H1 (cell line): ENCODE measurements around the gene ADCY2. TPM values are rescaled to one million over a fixed set of nuclear protein-coding genes. Genes with fewer than 3 reads are reported as not detected.

Experiments
- CTCF ChIA-PET: fragments of 300-600 bp; sonication (Branson Sonifier 250); formaldehyde crosslinking; loops from one replicate; lab custom pipeline; 2021; ENCODE audit not compliant: partially characterized antibody; lab: Charles Lee
- POLR2A ChIA-PET: fragments of 300-600 bp; sonication (Branson Sonifier 250); formaldehyde crosslinking; loops from one replicate; lab custom pipeline; 2021; ENCODE audit warnings: inconsistent platforms; ENCODE audit not compliant: partially characterized antibody; lab: Charles Lee
- DNase-seq, 2 experiments: peaks; one replicate each; pipeline versions ENCODE4 v3.0.0 to v3.0.0-alpha.2; 2010 to 2022; ENCODE audit warnings: low spot score in 2 of 2, low read depth in 1 of 2, mixed read lengths in 1 of 2
- FAIRE-seq: peaks from 2 replicates; lab custom pipeline; 2011; peaks lifted over from hg19 to GRCh38; lab: Jason Lieb, UNC
- H2AFZ ChIP-seq: 2 replicates; pipeline ENCODE4 v1.8.1; 2012; ENCODE audit warnings: low read length, inconsistent platforms
- H2AK5ac ChIP-seq: 2 replicates; pipeline ENCODE4 v1.6.1; 2013; ENCODE audit warnings: low read depth, low read length
- H2BK120ac ChIP-seq: replicated peaks from 2 replicates; pipeline ENCODE3; 2013; ENCODE audit warnings: low read depth, low read length, inconsistent platforms
- H2BK12ac ChIP-seq: 2 replicates; pipeline ENCODE4 v1.6.1; 2013; ENCODE audit warnings: low read depth, low read length
- H2BK15ac ChIP-seq: 2 replicates; pipeline ENCODE4 v1.6.1; 2013; ENCODE audit warnings: low read length
- H2BK20ac ChIP-seq: 2 replicates; pipeline ENCODE4 v1.6.1; 2013; ENCODE audit warnings: low read length
- H2BK5ac ChIP-seq: 2 replicates; pipeline ENCODE4 v1.6.1; 2013; ENCODE audit warnings: low read depth, low read length
- H3K14ac ChIP-seq: 2 replicates; pipeline ENCODE4 v1.6.1; 2013; ENCODE audit warnings: inconsistent platforms; ENCODE audit not compliant: insufficient read length
- H3K18ac ChIP-seq: 2 replicates; pipeline ENCODE4 v1.6.1; 2013; ENCODE audit warnings: low read length; ENCODE audit errors: extremely low read depth
- H3K23ac ChIP-seq: 2 replicates; pipeline ENCODE4 v1.6.1; 2013; ENCODE audit warnings: inconsistent platforms; ENCODE audit not compliant: insufficient read length
- H3K23me2 ChIP-seq: 2 replicates; pipeline ENCODE4 v1.6.1; 2013; ENCODE audit warnings: low read depth, low read length
- H3K27ac ChIP-seq: 2 replicates; pipeline ENCODE4 v1.6.1; 2011; ENCODE audit warnings: low read depth, low read length, inconsistent platforms
- H3K27me3 ChIP-seq, 4 experiments: replicated peaks in 1 of 4; 1 replicate in 1 of 4; 2 replicates in 3 of 4; pipeline versions ENCODE4 v1.6.1 to v1.8.1; 2011 to 2013; ENCODE audit warnings: low read length in 3 of 4, mild to moderate bottlenecking in 3 of 4, inconsistent platforms in 2 of 4, mixed read lengths in 2 of 4, moderate library complexity in 1 of 4; ENCODE audit not compliant: control insufficient read depth in 3 of 4, insufficient read depth in 3 of 4; ENCODE audit errors: extremely low read depth in 1 of 4
- H3K36me3 ChIP-seq, 4 experiments: 2 replicates each; pipeline versions ENCODE4 v1.6.1 to v1.8.1; 2011 to 2013; ENCODE audit warnings: mild to moderate bottlenecking in 4 of 4, low read length in 3 of 4, moderate library complexity in 2 of 4, control low read depth in 1 of 4, inconsistent platforms in 1 of 4; ENCODE audit not compliant: insufficient read depth in 4 of 4, control insufficient read depth in 2 of 4
- H3K4ac ChIP-seq: replicated peaks from 2 replicates; pipeline ENCODE3; 2013; ENCODE audit warnings: low read length, low read depth, mixed read lengths, inconsistent platforms; ENCODE audit not compliant: insufficient read length
- H3K4me1 ChIP-seq, 4 experiments: replicated peaks in 1 of 4; 1 replicate in 1 of 4; 2 replicates in 3 of 4; pipeline versions ENCODE4 v1.6.1 to v1.8.1; 2011 to 2013; ENCODE audit warnings: low read length in 3 of 4, inconsistent platforms in 2 of 4, mixed read lengths in 1 of 4; ENCODE audit not compliant: insufficient read depth in 4 of 4, control insufficient read depth in 3 of 4
- H3K4me2 ChIP-seq, 2 experiments: 2 replicates each; pipeline versions ENCODE4 v1.6.1 to v1.8.1; 2011 to 2013; ENCODE audit warnings: low read depth in 2 of 2, low read length in 2 of 2, control low read depth in 1 of 2, inconsistent platforms in 1 of 2, mild to moderate bottlenecking in 1 of 2; ENCODE audit not compliant: insufficient read depth in 1 of 2
- H3K4me3 ChIP-seq, 4 experiments: fragments of 200-600, 300-600 bp in 1 of 4; sonication (generic), shearing (Covaris generic), sonication (Bioruptor Twin) in 1 of 4; 2 replicates each; pipeline versions ENCODE4 v1.5.1 to v1.8.1; 2011 to 2016; ENCODE audit warnings: low read length in 4 of 4, low read depth in 3 of 4, control low read depth in 2 of 4, inconsistent platforms in 2 of 4, mild to moderate bottlenecking in 2 of 4, mixed read lengths in 1 of 4, moderate library complexity in 1 of 4; ENCODE audit not compliant: insufficient read depth in 2 of 4; ENCODE audit errors: extremely low read depth in 1 of 4
- H3K56ac ChIP-seq: replicated peaks from 2 replicates; pipeline ENCODE3; 2013; ENCODE audit warnings: low read depth, mild to moderate bottlenecking, mixed read lengths, low read length, inconsistent platforms; ENCODE audit not compliant: insufficient read length
- H3K79me1 ChIP-seq: 2 replicates; pipeline ENCODE4 v1.6.1; 2013; ENCODE audit warnings: low read depth, low read length, control low read depth
- H3K79me2 ChIP-seq, 2 experiments: 2 replicates each; pipeline versions ENCODE4 v1.6.1 to v1.8.1; 2012 to 2013; ENCODE audit warnings: low read length in 2 of 2, mild to moderate bottlenecking in 2 of 2, inconsistent platforms in 1 of 2; ENCODE audit not compliant: insufficient read depth in 2 of 2, control insufficient read depth in 1 of 2
- H3K9ac ChIP-seq, 4 experiments: replicated peaks in 1 of 4; 1 replicate in 1 of 4; 2 replicates in 3 of 4; pipeline versions ENCODE4 v1.6.1 to v1.8.1; 2011 to 2013; ENCODE audit warnings: low read depth in 3 of 4, low read length in 3 of 4, control low read depth in 2 of 4, mild to moderate bottlenecking in 2 of 4, moderate library complexity in 2 of 4, inconsistent platforms in 1 of 4; ENCODE audit errors: extremely low read depth in 1 of 4
- H3K9me3 ChIP-seq, 2 experiments: 2 replicates each; pipeline versions ENCODE4 v1.6.1 to v1.8.1; 2012 to 2013; ENCODE audit warnings: mild to moderate bottlenecking in 2 of 2, moderate library complexity in 2 of 2, control low read depth in 1 of 2, inconsistent platforms in 1 of 2, low read depth in 1 of 2, low read length in 1 of 2, mixed read lengths in 1 of 2; ENCODE audit not compliant: insufficient read depth in 2 of 2
- H4K20me1 ChIP-seq, 2 experiments: replicated peaks in 1 of 2; 2 replicates each; pipeline versions ENCODE3 to v1.8.1; 2011 to 2013; ENCODE audit warnings: inconsistent platforms in 2 of 2, low read length in 2 of 2, mild to moderate bottlenecking in 1 of 2; ENCODE audit not compliant: insufficient read depth in 2 of 2, control insufficient read depth in 1 of 2
- H4K5ac ChIP-seq: 2 replicates; pipeline ENCODE4 v1.6.1; 2013; ENCODE audit warnings: low read length, low read depth, mixed read lengths, inconsistent platforms; ENCODE audit not compliant: insufficient read length
- H4K8ac ChIP-seq: 2 replicates; pipeline ENCODE4 v1.8.0; 2013; ENCODE audit warnings: mild to moderate bottlenecking, moderate library complexity, low read length, inconsistent platforms; ENCODE audit not compliant: insufficient read depth; ENCODE audit errors: extremely low read depth
- H4K91ac ChIP-seq: replicated peaks from 2 replicates; pipeline ENCODE3; 2013; ENCODE audit warnings: low read length, mixed read lengths, inconsistent platforms; ENCODE audit not compliant: insufficient read length
- ASH2L ChIP-seq: fragments of 200-600, 300-600 bp; sonication (generic); IDR thresholded peaks from one replicate; pipeline ENCODE4 v1.7.1; 2017; ENCODE audit warnings: low read length
- EGR1 ChIP-seq: IDR thresholded peaks from 2 replicates; pipeline ENCODE4 v1.6.1; 2011; ENCODE audit warnings: low read depth, low read length, borderline replicate concordance
- KDM1A ChIP-seq: fragments of 200-600, 300-600 bp; sonication (generic); IDR thresholded peaks from 2 replicates; pipeline ENCODE4 v1.7.1; 2016; ENCODE audit warnings: mild to moderate bottlenecking, low read length, borderline replicate concordance
- RAD21 ChIP-seq, 2 experiments: IDR thresholded peaks in 1 of 2; conservative IDR thresholded peaks in 1 of 2; 2 replicates each; pipeline ENCODE4 v1.6.1; 2011; ENCODE audit warnings: low read depth in 2 of 2, low read length in 2 of 2, improper control_type of control experiment in 1 of 2, inconsistent platforms in 1 of 2, mild to moderate bottlenecking in 1 of 2, moderate library complexity in 1 of 2
- RFX5 ChIP-seq: IDR thresholded peaks from 2 replicates; pipeline ENCODE4 v1.6.1; 2011; ENCODE audit warnings: low read depth, low read length, improper control_type of control experiment, borderline replicate concordance
- TAF7 ChIP-seq: optimal IDR thresholded peaks from 2 replicates; pipeline ENCODE3; 2011; ENCODE audit warnings: low read depth, mild to moderate bottlenecking, inconsistent platforms, low read length, moderate library complexity, borderline replicate concordance
- TEAD4 ChIP-seq: IDR thresholded peaks from 2 replicates; pipeline ENCODE4 v1.6.1; 2012; ENCODE audit warnings: low read depth, low read length, inconsistent platforms, mixed read lengths
- WGBS, 2 experiments: shearing (Covaris generic) in 1 of 2; methylation state at CpG; one replicate each; pipeline versions ENCODE4 v1.1.6 to v1.1.7; 2013 to 2015; ENCODE audit warnings: low lambda C conversion rate in 2 of 2, mixed read lengths in 2 of 2, inconsistent platforms in 1 of 2, low coverage in 1 of 2, missing lambda C conversion rate in 1 of 2; ENCODE audit not compliant: insufficient replicate concordance in 2 of 2, insufficient coverage in 1 of 2, insufficient read length in 1 of 2; ENCODE audit errors: extremely low coverage in 1 of 2, missing lambda C conversion rate in 1 of 2; 5-methylcytosine and 5-hydroxymethylcytosine counted together
- polyA plus RNA-seq, 7 experiments: library from polyadenylated mRNA; depleted of rRNA in 3 of 7; stranded (reverse) in 5 of 7; unstranded in 2 of 7; fragments of >200 nt in 5 of 7; fragments of 200-250 nt in 2 of 7; gene quantifications; 1 replicate in 5 of 7; 2 replicates in 1 of 7; 4 replicates in 1 of 7; pipeline versions ENCODE4 v1.2.1 to v1.2.3, GENCODE V29; 2011 to 2013; ENCODE audit warnings: missing spikeins in 2 of 7, mixed read lengths in 2 of 7
- total RNA-seq: library from RNA; stranded (reverse); fragmentation: NEBNext Ultra II Directional; extraction: Animal tissue kit (Norgen Biotek cat#: 25700); gene quantifications from 2 replicates; pipeline ENCODE4 v1.2.1, GENCODE V29; 2021
- TF ChIP-seq, protein P1 (sequence below), 3 experiments: IDR thresholded peaks; 1 replicate in 2 of 3; 2 replicates in 1 of 3; pipeline versions ENCODE4 v1.5.1 to v1.6.1; 2011; ENCODE audit warnings: low read length in 3 of 3, mild to moderate bottlenecking in 3 of 3, inconsistent platforms in 2 of 3, low read depth in 1 of 3, moderate library complexity in 1 of 3; ENCODE audit not compliant: insufficient read depth in 1 of 3; ENCODE audit errors: control extremely low read depth in 1 of 3

Gene ADCY2
- total and polyA plus RNA-seq, 2 of the 8 experiments (the other 6 are each of a cell fraction or from before 2014, with no cell fraction given), result 35.8 to 122 TPM

- H3K4me3 ChIP-seq, result no peak overlapping the region
- H3K4me1 ChIP-seq, result peaks cover 0 to 2% (median under 1%) of the 10 kb centered on the region in 4 experiments; a peak in 1 of 7 replicates
- H2BK12ac ChIP-seq, result no peak overlapping the region; the same call in 1 of the 2 replicates
- no peak overlapping the region for H3K56ac ChIP-seq
- 43% methylated on average over 11 of the region's 11 CpGs; no CpG with 5 or more reads in 1 of the 2 experiments for WGBS, 2 experiments
- no peak overlapping the region for H2BK15ac ChIP-seq
- no peak overlapping the region for H4K5ac ChIP-seq
- H2BK20ac ChIP-seq, result no peak overlapping the region
- no peak overlapping the region for H2BK5ac ChIP-seq
- POLR2A ChIA-PET, result interaction anchor here (1.7 kb wide), 1 partner anchor 347 kb away, joined by 3 read pairs; no protein-coding TSS in a partner anchor
- no peaks in the 10 kb centered on the region for H3K9me3 ChIP-seq
- H3K23me2 ChIP-seq, result peaks cover 6% of the 10 kb centered on the region; the same call in 1 of the 2 replicates
- TF ChIP-seq ASH2L (no peak), TEAD4 (no peak), RFX5 (no peak), RAD21 (IDR thresholded peaks at IDR 0.05 in 1 of 2, conservative IDR thresholded peaks at IDR 0.05 in 1 of 2; ENCODE audit: low read depth in 2 of 2, low read length in 2 of 2) (peak; percentile 79), KDM1A (no peak), TAF7 (no peak), EGR1 (no peak)
- TF ChIP-seq, protein P1, sequence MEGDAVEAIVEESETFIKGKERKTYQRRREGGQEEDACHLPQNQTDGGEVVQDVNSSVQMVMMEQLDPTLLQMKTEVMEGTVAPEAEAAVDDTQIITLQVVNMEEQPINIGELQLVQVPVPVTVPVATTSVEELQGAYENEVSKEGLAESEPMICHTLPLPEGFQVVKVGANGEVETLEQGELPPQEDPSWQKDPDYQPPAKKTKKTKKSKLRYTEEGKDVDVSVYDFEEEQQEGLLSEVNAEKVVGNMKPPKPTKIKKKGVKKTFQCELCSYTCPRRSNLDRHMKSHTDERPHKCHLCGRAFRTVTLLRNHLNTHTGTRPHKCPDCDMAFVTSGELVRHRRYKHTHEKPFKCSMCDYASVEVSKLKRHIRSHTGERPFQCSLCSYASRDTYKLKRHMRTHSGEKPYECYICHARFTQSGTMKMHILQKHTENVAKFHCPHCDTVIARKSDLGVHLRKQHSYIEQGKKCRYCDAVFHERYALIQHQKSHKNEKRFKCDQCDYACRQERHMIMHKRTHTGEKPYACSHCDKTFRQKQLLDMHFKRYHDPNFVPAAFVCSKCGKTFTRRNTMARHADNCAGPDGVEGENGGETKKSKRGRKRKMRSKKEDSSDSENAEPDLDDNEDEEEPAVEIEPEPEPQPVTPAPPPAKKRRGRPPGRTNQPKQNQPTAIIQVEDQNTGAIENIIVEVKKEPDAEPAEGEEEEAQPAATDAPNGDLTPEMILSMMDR (IDR thresholded peaks at IDR 0.05; ENCODE audit: control extremely low read depth in 1 of 3, insufficient read depth in 1 of 3, low read depth in 1 of 3, low read length in 3 of 3), result peak; percentile 49 to 81 (median 66)
- TF ChIP-seq, all 59 proteins: peak for 2
- H3K4ac ChIP-seq, result no peak overlapping the region
- DNase-seq (peak; percentile 58 to 91), FAIRE-seq (peak; percentile 85)
- H4K20me1 ChIP-seq, result peaks cover 2 to 4% of the 10 kb centered on the region in 2 experiments
- H2AFZ ChIP-seq, result no peak overlapping the region
- no peaks in the 10 kb centered on the region for H3K79me2 ChIP-seq
- H3K4me2 ChIP-seq, result no peak overlapping the region; a peak in 1 of 4 replicates
- H3K27me3 ChIP-seq, result no peaks in the 10 kb centered on the region
- H3K23ac ChIP-seq, result no peak overlapping the region
- no peak overlapping the region for H2BK120ac ChIP-seq
- no peak overlapping the region for H3K14ac ChIP-seq
- H3K36me3 ChIP-seq, result peaks cover 0 to 8% (median 0%) of the 10 kb centered on the region in 4 experiments; a peak in 3 of 8 replicates
- H3K27ac ChIP-seq, result no peak overlapping the region
- H3K79me1 ChIP-seq, result no peaks in the 10 kb centered on the region
- H4K8ac ChIP-seq, result no peak overlapping the region
- H3K9ac ChIP-seq, result no peak overlapping the region
- no peak overlapping the region for H2AK5ac ChIP-seq
- H4K91ac ChIP-seq, result no peak overlapping the region
- H3K18ac ChIP-seq, result no peak overlapping the region
- CTCF ChIA-PET, result interaction anchor here (0.6 to 4.6 kb wide), 52 partner anchors 8 to 977 kb away, joined by 3 to 42 read pairs (median 4); partner anchors contain the start of gene CFAP90
These were observed 350.1 kb downstream of the ADCY2 start for GRCh38 chr5:7745882-7746610.
